IMR-90 (cell line): ENCODE measurements around the gene WDR70. TPM values are rescaled to one million over a fixed set of nuclear protein-coding genes. Genes with fewer than 3 reads are reported as not detected.

Experiments
- ATAC-seq: fragments of 200-7000 bp; cut with Tn5 transposase; 2 replicates; pipeline ENCODE4 v1.9.1; 2020; ENCODE audit warnings: low read depth, mild to moderate bottlenecking, moderate library complexity
- BruUV-seq: library from RNA; stranded (reverse); fragments of 400-500 nt; replicated peaks from 2 replicates; lab custom pipeline; 2021; lab: Mats Ljungman, UMichigan
- CTCF ChIA-PET: fragments of 300-600 bp; formaldehyde crosslinking; extraction: SDS; loops from one replicate; lab custom pipeline; 2021; ENCODE audit warnings: antibody characterized with exemption; lab: Yijun Ruan, JAX
- POLR2A ChIA-PET: fragments of 300-600 bp; sonication (Branson Sonifier 250); formaldehyde crosslinking; loops from one replicate; lab custom pipeline; 2022; ENCODE audit warnings: antibody characterized with exemption; ENCODE audit not compliant: unreplicated experiment; lab: Charles Lee
- DNase-seq: peaks from one replicate; pipeline ENCODE4 v3.0.0; 2013
- H2AFZ ChIP-seq: replicated peaks from 2 replicates; pipeline ENCODE3; 2013; ENCODE audit warnings: low read length, mild to moderate bottlenecking; ENCODE audit not compliant: poor library complexity
- H2AK5ac ChIP-seq: 2 replicates; pipeline ENCODE4 v1.6.1; 2013; ENCODE audit warnings: low read depth, low read length, inconsistent platforms
- H2AK9ac ChIP-seq: replicated peaks from 2 replicates; pipeline ENCODE3; 2013; ENCODE audit warnings: mild to moderate bottlenecking, low read depth, low read length, moderate library complexity; ENCODE audit not compliant: poor library complexity
- H2BK120ac ChIP-seq: 2 replicates; pipeline ENCODE4 v1.6.1; 2013; ENCODE audit warnings: low read depth, low read length, inconsistent platforms
- H2BK15ac ChIP-seq: 3 replicates; pipeline ENCODE4 v1.6.1; 2013; ENCODE audit warnings: low read depth, low read length, inconsistent platforms
- H2BK20ac ChIP-seq: 2 replicates; pipeline ENCODE4 v1.6.1; 2013; ENCODE audit warnings: low read depth, mild to moderate bottlenecking, inconsistent platforms, low read length, moderate library complexity
- H2BK5ac ChIP-seq: 2 replicates; pipeline ENCODE4 v1.6.1; 2013; ENCODE audit warnings: mild to moderate bottlenecking, low read depth, low read length, inconsistent platforms; ENCODE audit not compliant: poor library complexity, severe bottlenecking
- H3K14ac ChIP-seq: replicated peaks from 2 replicates; pipeline ENCODE4 v1.6.1; 2013; ENCODE audit warnings: low read depth, low read length, inconsistent platforms
- H3K18ac ChIP-seq: 2 replicates; pipeline ENCODE4 v1.6.1; 2013; ENCODE audit warnings: low read depth, low read length, control low read depth
- H3K23ac ChIP-seq: 2 replicates; pipeline ENCODE4 v1.6.1; 2013; ENCODE audit warnings: low read depth, low read length, inconsistent platforms
- H3K27ac ChIP-seq: 2 replicates; pipeline ENCODE4 v1.5.1; 2013; ENCODE audit warnings: mild to moderate bottlenecking, control low read depth, low read length; ENCODE audit not compliant: insufficient read depth
- H3K27me3 ChIP-seq: 2 replicates; pipeline ENCODE4 v1.6.1; 2013; ENCODE audit warnings: low read length; ENCODE audit not compliant: control insufficient read depth, insufficient read depth
- H3K36me3 ChIP-seq: 2 replicates; pipeline ENCODE4 v1.6.1; 2013; ENCODE audit warnings: low read length, mixed read lengths; ENCODE audit not compliant: control insufficient read depth, insufficient read depth
- H3K4ac ChIP-seq: 2 replicates; pipeline ENCODE4 v1.6.1; 2013; ENCODE audit warnings: low read depth, low read length, inconsistent platforms
- H3K4me1 ChIP-seq: 2 replicates; pipeline ENCODE4 v1.6.1; 2013; ENCODE audit warnings: low read length, mixed read lengths; ENCODE audit not compliant: control insufficient read depth, insufficient read depth
- H3K4me2 ChIP-seq: 2 replicates; pipeline ENCODE4 v1.6.1; 2013; ENCODE audit warnings: low read depth, mild to moderate bottlenecking, control low read depth, low read length, moderate library complexity
- H3K4me3 ChIP-seq: 2 replicates; pipeline ENCODE4 v1.5.1; 2013; ENCODE audit warnings: low read depth, mild to moderate bottlenecking, control low read depth, low read length, moderate library complexity; ENCODE audit not compliant: insufficient read depth
- H3K56ac ChIP-seq: 2 replicates; pipeline ENCODE4 v1.6.1; 2013; ENCODE audit warnings: low read length, inconsistent platforms; ENCODE audit not compliant: insufficient read depth; ENCODE audit errors: extremely low read depth
- H3K79me1 ChIP-seq, 2 experiments: 2 replicates each; pipeline ENCODE4 v1.6.1; 2013; ENCODE audit warnings: low read length in 2 of 2, inconsistent platforms in 1 of 2, low read depth in 1 of 2
- H3K9ac ChIP-seq: 2 replicates; pipeline ENCODE4 v1.6.1; 2013; ENCODE audit warnings: low read depth, low read length, control low read depth
- H3K9me1 ChIP-seq: 2 replicates; pipeline ENCODE4 v1.6.1; 2013; ENCODE audit warnings: low read length, inconsistent platforms; ENCODE audit not compliant: insufficient read depth
- H3K9me3 ChIP-seq: 2 replicates; pipeline ENCODE4 v1.6.1; 2013; ENCODE audit warnings: low read length; ENCODE audit not compliant: control insufficient read depth, insufficient read depth
- H4K20me1 ChIP-seq: 2 replicates; pipeline ENCODE4 v1.6.1; 2013; ENCODE audit warnings: low read length, inconsistent platforms; ENCODE audit not compliant: insufficient read depth
- H4K5ac ChIP-seq: 2 replicates; pipeline ENCODE4 v1.6.1; 2013; ENCODE audit warnings: mild to moderate bottlenecking, low read depth, low read length, control low read depth
- H4K8ac ChIP-seq, 2 experiments: 2 replicates each; pipeline ENCODE4 v1.6.1; 2013; ENCODE audit warnings: low read depth in 2 of 2, low read length in 2 of 2, control low read depth in 1 of 2, inconsistent platforms in 1 of 2
- H4K91ac ChIP-seq: 2 replicates; pipeline ENCODE4 v1.6.1; 2013; ENCODE audit warnings: low read depth, low read length, inconsistent platforms; ENCODE audit not compliant: insufficient read depth
- BHLHE40 ChIP-seq: fragments of 150-350 bp; IDR thresholded peaks from 2 replicates; pipeline ENCODE4 v1.6.1; 2016; ENCODE audit warnings: mild to moderate bottlenecking, low read depth, low read length
- CEBPB ChIP-seq: IDR thresholded peaks from 2 replicates; pipeline ENCODE4 v1.6.1; 2012; ENCODE audit warnings: low read depth, low read length, improper control_type of control experiment
- MAFK ChIP-seq: IDR thresholded peaks from 2 replicates; pipeline ENCODE4 v1.6.1; 2012; ENCODE audit warnings: low read depth, low read length, improper control_type of control experiment
- WGBS, 2 experiments: methylation state at CpG; one replicate each; pipeline versions ENCODE4 v1.1.5 to v1.1.7; 2013; ENCODE audit warnings: missing lambda C conversion rate in 2 of 2; ENCODE audit not compliant: insufficient read length in 1 of 2; ENCODE audit errors: extremely low coverage in 2 of 2; 5-methylcytosine and 5-hydroxymethylcytosine counted together
- dilution Hi-C: fragments of 300-500 bp; cut with HindIII; formaldehyde crosslinking; loops from one replicate; pipeline ENCODE4 v1.14.3; 2018; ENCODE audit warnings: low sequenced_read_pairs; ENCODE audit not compliant: unreplicated experiment
- in situ Hi-C: fragments of 300-500 bp; cut with MboI; formaldehyde crosslinking; loops from 3 replicates; pipeline ENCODE4 v1.14.3; 2019; ENCODE audit warnings: low sequenced_read_pairs, inconsistent platforms, mixed read lengths
- intact Hi-C: fragments of 100-400 bp; cut with micrococcal nuclease; formaldehyde crosslinking; loops from 2 replicates; pipeline ENCODE4 v1.10.0; 2022
- polyA plus RNA-seq, 3 experiments: library from polyadenylated mRNA; depleted of rRNA; stranded (reverse); fragments of >200 nt; gene quantifications; 2 replicates each; pipeline ENCODE4 v1.2.3, GENCODE V29; 2012; ENCODE audit warnings: low replicate concordance in 1 of 3
- total RNA-seq: library from RNA; depleted of rRNA; stranded (reverse); fragments of >200 nt; gene quantifications from 2 replicates; pipeline ENCODE4 v1.2.3, GENCODE V29; 2012

WDR70 gene
- total and polyA plus RNA-seq, 2 of the 4 experiments (the other 2 are of a cell fraction), result 16.7 to 29.9 TPM

- Histone ChIP-seq H3K18ac (no peak overlapping the region), H2AFZ (no peak overlapping the region), H3K9me3 (no peaks in the 10 kb centered on the region), H4K20me1 (no peaks in the 10 kb centered on the region), H3K9ac (no peak overlapping the region), H3K9me1 (peaks cover 2% of the 10 kb centered on the region; the same call in 1 of the 2 replicates), H3K14ac (no peak overlapping the region), H4K5ac (no peak overlapping the region), H3K4me2 (no peak overlapping the region), H4K91ac (no peak overlapping the region), H2BK20ac (no peak overlapping the region), H2BK120ac (no peak overlapping the region), H4K8ac (no peak overlapping the region), H3K4me1 (peaks cover 2% of the 10 kb centered on the region), H2AK9ac (no peak overlapping the region), H2AK5ac (no peak overlapping the region), H3K27me3 (no peaks in the 10 kb centered on the region), H3K27ac (no peak overlapping the region), H2BK5ac (no peak overlapping the region), H3K36me3 (0 out of 2 replicates have a peak, but pooled peaks cover 4% of the 10 kb centered on the region), H3K23ac (no peak overlapping the region), H3K4ac (no peak overlapping the region), H3K79me1 (peaks cover 11 to 14% of the 10 kb centered on the region in 2 experiments), H2BK15ac (no peak overlapping the region), H3K56ac (no peak overlapping the region), H3K4me3 (no peak overlapping the region)
- no peak for TF ChIP-seq CEBPB
- peak; percentile 77 for TF ChIP-seq MAFK
- no peak for TF ChIP-seq BHLHE40
- DNase-seq, result no peak
- dilution Hi-C loops (no loop called here), in situ Hi-C loops (no loop called here), intact Hi-C loops (no loop called here)
- ATAC-seq, result no peak
- WGBS, 2 experiments, result no CpG with 5 or more reads among the region's 1 CpG
- ChIA-PET CTCF (interaction anchor here (1.5 kb wide), 1 partner anchor 33 kb away, joined by 5 read pairs; no protein-coding TSS in a partner anchor), POLR2A (interaction anchor here (0.6 kb wide), 1 partner anchor 392 kb away, joined by 5 read pairs; no protein-coding TSS in a partner anchor)
- no TSS peak for BruUV-seq
These were observed 48.9 kb downstream of the WDR70 start for GRCh38 chr5:37428044-37428443.
